NOMO-1 treated with DMSO at 0.1 percent for 48 hours (cell line): ENCODE data around the gene MEG3.

Experiments used
- DNase-seq: peaks from one replicate; lab custom pipeline; 2025; ENCODE audit not compliant: unreplicated experiment; lab: John Stamatoyannopoulos, UW

Gene MEG3

DNA sequence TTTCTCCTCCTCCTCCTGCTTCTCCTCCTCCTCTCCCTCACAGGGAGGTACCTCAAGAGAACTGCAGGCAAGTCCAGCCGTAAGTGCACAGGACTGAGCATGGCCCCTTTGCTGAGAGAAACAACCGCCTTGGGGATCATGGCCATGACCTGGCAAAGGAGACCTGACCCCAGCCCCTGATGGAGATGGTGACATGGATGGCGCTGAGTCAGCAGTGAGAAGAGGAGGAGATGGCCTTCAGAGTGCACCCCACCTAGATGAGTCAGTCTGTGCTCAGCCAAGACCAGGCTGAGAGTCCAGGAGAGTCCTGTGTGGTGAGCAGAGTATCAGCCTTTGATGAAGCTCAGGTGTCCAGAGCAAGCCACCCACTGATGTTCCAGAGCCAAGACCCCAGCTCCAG is 36.4 kb downstream of the MEG3 start:
- DNase-seq, result no peak

DNA sequence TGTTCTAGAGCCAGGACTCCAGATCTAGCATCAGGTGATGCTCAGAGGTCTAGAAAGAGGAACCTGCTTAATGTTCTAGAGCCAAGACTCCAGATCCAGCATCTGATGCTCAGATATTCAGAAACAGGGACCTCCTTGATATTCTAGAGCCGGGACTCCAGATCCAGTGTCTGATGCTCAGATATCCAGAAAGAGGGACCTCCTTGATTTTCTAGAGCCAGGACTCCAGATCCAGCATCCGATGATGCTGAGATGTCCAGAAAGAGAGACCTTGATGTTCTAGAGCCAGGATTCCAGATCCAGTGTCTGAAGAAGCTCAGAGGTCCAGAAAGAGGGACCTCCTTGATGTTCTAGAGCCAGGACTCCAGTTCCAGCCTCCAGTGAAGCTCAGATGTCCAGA is 36.9 kb downstream of the MEG3 start:
- no peak for DNase-seq

- DNase-seq, result no peak
These were observed 38.3 kb downstream of the MEG3 start for GRCh38 chr14:100864206-100864605.

DNA sequence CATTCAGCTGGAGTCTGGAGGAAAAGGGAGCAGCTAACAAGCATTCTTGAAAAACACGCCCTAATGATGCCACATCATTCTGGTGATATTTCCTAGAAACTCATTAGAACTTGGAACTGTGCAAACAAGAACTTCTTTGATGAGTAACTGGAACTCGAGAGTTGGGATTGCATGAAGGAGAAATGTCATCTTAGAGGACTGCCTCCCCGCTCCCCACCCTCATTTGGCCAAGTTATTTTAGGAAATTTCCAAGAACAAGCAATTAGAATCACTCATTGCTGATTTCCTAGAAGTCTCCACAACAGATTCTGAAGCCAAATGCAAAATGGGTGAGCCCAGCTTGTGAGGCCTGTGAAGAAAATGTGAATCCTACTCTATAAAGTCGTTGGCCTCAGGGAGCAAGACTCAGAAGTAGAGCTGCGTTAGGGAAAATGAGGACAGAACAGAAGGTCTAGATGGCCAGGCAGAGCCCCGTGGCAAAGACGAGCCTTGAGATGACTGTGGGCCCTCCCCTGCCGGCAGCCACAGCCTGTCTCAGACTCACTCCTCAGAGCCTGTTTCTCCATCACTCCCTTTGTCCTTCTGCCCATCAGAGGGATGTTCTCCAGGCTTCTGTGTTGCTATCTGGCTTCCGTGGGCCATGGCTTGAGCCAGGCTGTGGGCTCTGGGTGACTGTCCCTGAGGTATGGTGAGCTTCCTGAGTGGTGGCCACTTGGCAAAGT is 39.2 kb downstream of the MEG3 start:
- no peak for DNase-seq

GRCh38 chr14:100865682-100866591 is 40.0 kb downstream of the MEG3 start:
- DNase-seq, result no peak

GRCh38 chr14:100866666-100867630 is 41.0 kb downstream of the MEG3 start:
- DNase-seq, result no peak

DNA sequence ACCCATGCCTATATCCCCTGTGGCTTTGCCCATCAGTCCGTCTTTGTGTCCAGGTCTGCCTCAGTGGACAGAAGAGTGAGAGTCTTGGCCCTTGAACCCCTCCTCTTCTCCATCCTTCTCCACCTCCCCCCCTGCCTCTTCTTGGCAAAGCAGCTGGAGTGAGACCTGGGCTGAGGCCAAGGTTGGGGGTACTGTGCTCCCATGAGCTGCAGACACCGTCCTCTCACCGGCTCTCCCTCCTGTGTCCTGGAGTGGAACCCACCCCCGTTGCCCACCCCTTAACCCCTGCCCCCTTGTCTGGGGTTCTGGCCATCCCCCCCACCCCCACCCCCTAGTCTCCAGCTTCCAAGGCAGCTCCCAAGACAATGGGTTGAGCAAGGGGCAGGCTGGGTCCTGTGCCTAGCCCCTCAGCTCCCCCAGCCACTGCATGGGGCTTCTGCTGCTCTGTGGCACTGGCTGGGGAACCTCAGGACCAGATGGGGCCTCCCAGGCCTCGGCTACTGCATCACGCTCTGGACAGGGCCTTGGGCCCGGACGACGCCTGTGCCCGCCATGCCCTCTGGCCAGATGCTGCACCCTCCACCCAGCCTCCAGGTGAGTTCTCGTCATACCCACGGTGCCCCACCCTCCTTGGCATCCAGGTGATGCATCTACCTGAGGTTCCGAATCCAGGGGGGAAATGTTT is 41.9 kb downstream of the MEG3 start:
- DNase-seq, result no peak

GRCh38 chr14:100868621-100869370 is 42.9 kb downstream of the MEG3 start:
- DNase-seq, result no peak

DNA sequence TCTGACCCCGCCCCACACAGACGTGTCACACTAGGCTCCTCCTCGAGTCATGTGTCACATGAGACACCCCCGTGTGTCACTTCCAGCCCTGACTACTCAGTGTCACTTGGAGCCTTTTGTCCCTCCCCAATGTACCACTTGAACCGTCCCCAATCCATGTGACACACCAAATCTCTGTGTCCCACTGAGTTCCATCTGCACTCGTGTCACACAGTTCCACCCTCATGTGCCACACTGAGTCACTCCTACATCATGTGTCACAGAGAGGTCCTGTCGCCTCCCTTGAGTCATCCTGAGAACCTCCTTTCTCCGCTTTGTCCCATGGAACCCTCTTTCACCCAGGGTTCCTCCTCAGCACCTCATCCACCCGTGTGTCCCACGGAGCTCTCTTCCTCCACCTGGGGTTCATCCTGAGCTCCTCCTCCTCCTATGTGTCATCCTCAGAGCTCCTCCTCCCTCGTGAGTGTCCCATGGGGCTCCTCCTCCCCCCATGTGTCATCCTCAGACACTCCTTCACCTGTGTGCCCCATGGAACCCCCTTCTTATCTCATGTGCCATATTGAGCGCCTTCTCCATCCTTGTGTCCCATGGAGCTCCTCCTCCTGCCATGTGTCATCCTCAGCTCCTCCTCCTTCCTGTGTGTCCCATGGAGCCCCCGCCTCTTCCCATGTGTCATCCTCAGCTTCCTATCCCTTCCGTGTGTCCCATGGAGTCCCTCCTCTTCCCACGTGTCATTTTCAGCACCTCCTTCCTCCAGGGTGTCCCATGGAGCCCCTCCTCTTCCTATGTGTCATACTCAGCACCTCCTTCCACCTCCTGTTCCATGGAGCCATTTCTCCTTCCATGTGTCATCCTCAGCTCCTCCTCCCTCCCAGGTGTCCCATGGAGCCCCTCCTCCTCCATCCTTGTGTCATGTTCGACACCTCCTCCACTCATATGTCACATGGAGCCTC is 45.6 kb downstream of the MEG3 start:
- DNase-seq, result no peak

DNA sequence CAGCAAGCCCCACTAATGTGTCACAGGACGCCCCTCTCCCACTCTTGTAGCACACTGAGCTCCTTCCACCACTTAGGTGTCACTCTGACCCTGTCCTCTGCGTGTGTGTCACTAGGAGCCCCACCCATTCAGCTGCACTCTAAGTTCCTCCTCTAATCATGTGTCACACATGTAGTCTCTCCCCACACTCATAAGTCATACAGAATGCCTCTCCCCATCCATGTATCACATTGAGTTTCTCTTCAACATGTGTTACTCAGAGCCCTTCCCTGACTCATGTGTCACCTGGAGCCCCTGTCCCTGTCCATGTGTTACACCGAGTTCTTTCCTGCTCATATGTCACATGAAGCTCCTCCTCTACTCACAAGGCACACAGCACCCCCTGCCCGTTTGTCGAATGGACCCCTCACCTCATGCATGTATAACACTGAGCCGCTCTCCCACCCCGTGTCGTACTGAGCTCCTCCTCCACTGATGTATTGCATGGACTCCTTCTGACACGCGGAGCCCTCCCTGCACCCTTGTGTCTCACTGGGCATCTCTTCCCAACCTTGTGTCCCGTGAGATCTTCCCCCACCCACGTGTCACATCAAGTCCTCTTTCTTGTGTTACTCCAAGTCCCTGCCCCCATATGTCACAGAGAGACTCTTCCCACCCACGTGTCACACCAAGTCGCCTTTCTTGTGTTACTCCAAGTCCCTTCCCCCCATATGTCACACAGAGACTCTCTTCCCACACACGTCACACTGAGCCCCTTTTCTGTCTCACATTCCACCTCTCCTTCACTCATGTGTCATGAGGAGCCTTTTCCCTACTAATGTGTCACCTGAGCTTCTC is 46.6 kb downstream of the MEG3 start:
- DNase-seq, result no peak

DNA sequence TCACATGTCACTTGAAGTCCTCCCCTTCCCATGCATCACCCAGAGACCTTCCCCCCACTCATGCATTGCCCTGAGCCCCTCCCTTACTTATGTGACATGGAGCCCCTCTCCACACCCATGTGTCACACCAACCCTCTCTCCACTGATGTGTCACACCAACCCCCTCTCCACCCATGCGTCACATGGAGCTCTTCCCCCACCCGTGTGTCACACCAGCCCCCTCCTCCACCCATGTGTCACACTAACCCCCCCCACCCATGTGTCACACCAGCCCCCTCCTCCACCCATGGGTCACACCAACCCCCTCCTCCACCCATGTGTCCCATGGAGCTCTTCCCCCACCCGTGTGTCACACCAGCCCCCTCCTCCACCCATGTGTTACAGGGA is 47.2 kb downstream of the MEG3 start:
- no peak for DNase-seq

DNA sequence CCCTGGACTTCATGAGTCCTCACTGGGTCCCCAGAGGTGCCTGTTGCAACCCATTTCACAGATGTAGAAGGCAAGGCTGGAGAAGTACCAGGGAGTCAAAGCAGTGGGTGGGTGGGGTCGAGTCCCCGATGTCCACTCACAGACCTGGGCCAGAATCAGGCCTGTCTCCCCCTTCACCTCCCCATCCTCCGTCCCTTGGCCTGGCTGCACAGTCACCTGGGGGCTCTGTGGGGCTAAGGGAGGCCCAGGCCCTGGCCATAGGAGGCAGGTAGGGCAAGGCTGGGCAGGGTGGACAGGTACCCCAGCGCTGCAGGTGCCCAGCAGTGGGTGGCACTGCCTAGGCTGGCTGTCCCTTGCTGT is 48.1 kb downstream of the MEG3 start:
- DNase-seq, result no peak

GRCh38 chr14:100874411-100875091 is 48.6 kb downstream of the MEG3 start:
- no peak for DNase-seq

DNA sequence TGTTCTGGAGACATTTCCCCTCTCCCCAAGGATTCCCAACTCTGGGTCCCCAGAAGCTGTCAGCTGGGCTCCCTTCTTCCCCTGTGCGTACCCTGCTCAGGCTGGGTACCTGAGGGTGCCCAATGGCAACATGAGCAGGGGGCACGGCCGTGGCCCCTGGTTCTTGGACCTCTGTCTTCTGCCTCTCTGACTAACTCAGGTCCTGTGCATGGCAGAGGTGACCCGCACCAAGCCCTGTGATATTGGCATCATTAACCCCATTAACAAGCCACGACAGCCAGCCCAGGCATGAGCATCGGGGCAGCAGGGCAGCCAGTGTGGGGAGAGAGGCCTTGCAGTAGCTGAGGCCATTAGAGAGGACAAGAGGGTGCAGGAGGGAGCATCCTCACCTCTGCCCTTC is 49.2 kb downstream of the MEG3 start:
- DNase-seq, result no peak

DNA sequence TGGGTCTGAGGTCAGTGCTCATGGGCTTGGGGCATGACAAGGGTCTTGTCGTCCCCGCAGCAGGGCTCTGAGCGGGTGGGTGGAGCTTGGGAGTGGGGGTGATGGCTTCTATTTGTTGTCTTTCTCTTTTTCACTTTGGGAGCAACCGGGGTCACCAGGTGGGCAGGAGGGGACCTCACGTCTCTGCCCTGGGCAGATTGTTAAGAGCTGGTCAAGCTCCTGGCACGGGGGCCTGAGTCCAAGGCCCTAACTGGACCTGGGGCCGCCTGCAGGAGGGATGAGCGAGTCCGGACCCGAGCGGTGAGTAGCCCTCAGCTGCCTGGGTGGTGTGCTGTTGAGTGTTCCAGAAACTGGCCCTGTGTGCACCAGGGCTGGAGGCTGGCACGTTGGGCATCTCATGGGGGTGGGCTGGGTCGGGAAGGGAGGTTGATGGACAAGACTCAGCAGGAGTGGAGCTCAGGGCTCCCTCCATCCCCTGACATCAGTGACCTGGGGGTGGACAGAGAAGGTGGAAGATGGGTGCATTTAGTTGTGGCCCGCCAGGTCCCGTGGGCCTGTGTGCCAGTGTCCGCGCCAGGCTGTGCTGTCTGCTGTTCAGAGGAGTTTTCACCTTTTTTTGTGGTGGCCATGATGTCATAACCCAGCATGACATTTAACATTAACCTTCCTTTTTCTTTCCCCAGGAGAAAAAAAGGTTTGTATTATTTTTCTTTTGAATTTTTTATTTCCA is 50.1 kb downstream of the MEG3 start:
- DNase-seq, result no peak

DNA sequence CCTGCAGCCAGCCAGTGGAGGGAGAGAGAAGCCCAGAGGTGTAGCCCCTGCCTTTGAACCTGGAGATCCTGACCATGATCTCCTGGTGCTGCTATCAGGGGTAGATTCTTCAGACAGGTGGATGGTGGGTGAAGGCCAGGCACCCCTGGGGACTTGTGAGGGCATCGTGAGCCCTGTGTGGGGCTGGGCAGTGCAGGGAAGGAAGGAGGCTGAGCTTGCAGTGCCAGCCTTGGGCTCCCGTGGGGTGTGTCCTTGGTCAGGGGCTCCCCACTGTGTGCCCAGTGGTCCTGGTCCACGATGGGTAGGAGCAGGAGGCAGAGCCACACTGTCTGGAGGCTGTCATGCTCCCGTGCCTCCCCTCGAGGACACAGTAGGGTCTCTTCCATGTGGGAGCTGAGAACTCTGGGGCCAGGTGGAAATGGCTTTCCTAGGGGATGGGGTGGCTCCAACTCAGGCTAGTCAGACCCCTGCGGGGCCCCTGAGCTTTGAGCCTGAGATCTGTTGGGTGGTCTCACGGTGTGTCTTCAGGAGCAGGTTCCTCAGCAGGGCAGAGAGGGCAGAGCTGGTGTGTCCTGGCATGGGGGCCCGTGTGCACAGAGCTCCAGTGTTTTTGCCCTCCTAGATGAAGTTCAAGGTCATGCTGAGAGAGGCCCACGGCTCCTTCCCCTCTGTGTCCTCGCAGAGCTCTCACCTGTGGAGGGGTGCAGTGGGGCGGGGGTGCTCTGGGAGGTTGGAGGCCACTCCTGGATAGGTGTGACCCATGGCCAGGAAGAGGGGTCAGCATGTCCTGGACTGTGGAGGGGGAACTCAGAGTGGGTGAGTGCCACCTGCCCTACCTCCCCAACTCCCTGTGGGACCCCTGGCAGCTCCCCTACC is 52.6 kb downstream of the MEG3 start:
- no peak for DNase-seq
